HepG2 (cell line): ENCODE results near the gene PIK3R5. TPM values are rescaled to one million over a fixed set of nuclear protein-coding genes. Genes with fewer than 3 reads are reported as not detected.

ENCODE experiments used
- ATAC-seq: fragments of 200-7000 bp; cut with Tn5 transposase; 3 replicates; pipeline ENCODE4 v1.9.1; 2020; ENCODE audit warnings: mild to moderate bottlenecking, moderate library complexity
- BruUV-seq: library from RNA; stranded (reverse); fragments of 400-500 nt; replicated peaks from 2 replicates; lab custom pipeline; 2021; lab: Mats Ljungman, UMichigan
- CTCF ChIA-PET: fragments of 300-600 bp; formaldehyde crosslinking; extraction: SDS; loops from one replicate; lab custom pipeline; 2021; ENCODE audit warnings: low total read pairs, inconsistent platforms, low intra/inter-chr PET ratio; lab: Yijun Ruan, JAX
- POLR2A ChIA-PET: fragments of 350-600 bp; sonication (Branson Sonifier 250); formaldehyde crosslinking; loops from one replicate; lab custom pipeline; 2020; ENCODE audit warnings: antibody characterized with exemption, inconsistent platforms; lab: Yijun Ruan, JAX
- DNase-seq: peaks from one replicate; pipeline ENCODE4 v3.0.0-alpha.2; 2015; ENCODE audit warnings: low spot score
- FAIRE-seq: peaks from 3 replicates; lab custom pipeline; 2011; peaks lifted over from hg19 to GRCh38; lab: Jason Lieb, UNC
- H2AFZ ChIP-seq: one replicate; pipeline ENCODE4 v1.6.1; 2011; ENCODE audit warnings: low read length, inconsistent platforms
- H3K27ac ChIP-seq: fragments of 300-600 bp; 3 replicates; pipeline ENCODE4 v1.8.0; 2011; ENCODE audit warnings: mixed run types, mild to moderate bottlenecking, mixed read lengths, low read length, inconsistent platforms; ENCODE audit not compliant: insufficient read depth; ENCODE audit errors: extremely low read length
- H3K27me3 ChIP-seq, 2 experiments: fragments of 200-600 bp in 1 of 2; 2 replicates in 1 of 2; 3 replicates in 1 of 2; pipeline versions ENCODE4 v1.6.0 to v1.8.0; 2011; ENCODE audit warnings: low read length in 2 of 2, mild to moderate bottlenecking in 2 of 2, moderate library complexity in 2 of 2, inconsistent platforms in 1 of 2; ENCODE audit not compliant: insufficient read depth in 2 of 2, control insufficient read depth in 1 of 2
- H3K36me3 ChIP-seq, 2 experiments: fragments of 200-600 bp in 1 of 2; replicated peaks in 1 of 2; 2 replicates in 1 of 2; 3 replicates in 1 of 2; pipeline versions ENCODE4 v1.5.1 to v1.8.0; 2011; ENCODE audit warnings: low read length in 2 of 2, inconsistent platforms in 1 of 2; ENCODE audit not compliant: insufficient read depth in 2 of 2, control insufficient read depth in 1 of 2
- H3K4me1 ChIP-seq: 2 replicates; pipeline ENCODE4 v1.5.1; 2012; ENCODE audit warnings: low read length, inconsistent platforms; ENCODE audit not compliant: insufficient read depth
- H3K4me2 ChIP-seq: 2 replicates; pipeline ENCODE4 v1.6.0; 2011; ENCODE audit warnings: low read depth, low read length, inconsistent platforms
- H3K4me3 ChIP-seq, 3 experiments: fragments of 200-600 bp in 1 of 3; sonication (generic), shearing (Covaris generic) in 1 of 3; replicated peaks in 1 of 3; 2 replicates each; pipeline ENCODE4 v1.5.1; 2011 to 2016; ENCODE audit warnings: low read length in 3 of 3, inconsistent platforms in 2 of 3, low read depth in 2 of 3, mild to moderate bottlenecking in 2 of 3, control low read depth in 1 of 3, mixed read lengths in 1 of 3; ENCODE audit not compliant: insufficient read depth in 1 of 3
- H3K79me2 ChIP-seq: one replicate; pipeline ENCODE4 v1.6.1; 2011; ENCODE audit warnings: low read length, inconsistent platforms; ENCODE audit not compliant: insufficient read depth
- H3K9ac ChIP-seq: 2 replicates; pipeline ENCODE4 v1.6.0; 2011; ENCODE audit warnings: mild to moderate bottlenecking, low read depth, low read length, inconsistent platforms; ENCODE audit not compliant: insufficient read depth
- H3K9me3 ChIP-seq: 2 replicates; pipeline ENCODE4 v1.5.1; 2012; ENCODE audit warnings: mild to moderate bottlenecking, low read length
- H4K20me1 ChIP-seq: 2 replicates; pipeline ENCODE4 v1.6.0; 2011; ENCODE audit warnings: inconsistent platforms, mild to moderate bottlenecking, low read length, moderate library complexity; ENCODE audit not compliant: insufficient read depth
- GPBP1L1 ChIP-seq: sonication (generic); formaldehyde crosslinking; IDR thresholded peaks from 2 replicates; pipeline ENCODE4 v1.5.0; 2020; ENCODE audit warnings: mild to moderate bottlenecking, missing genetic modification reagents
- MED13 ChIP-seq: sonication (generic); formaldehyde crosslinking; IDR thresholded peaks from 2 replicates; pipeline ENCODE4 v1.5.0; 2020; ENCODE audit warnings: missing genetic modification reagents
- NR2F2 ChIP-seq: IDR thresholded peaks from 2 replicates; pipeline ENCODE4 v1.6.1; 2012; ENCODE audit warnings: low read depth, inconsistent platforms, borderline replicate concordance
- SNAI1 ChIP-seq: sonication (generic); formaldehyde crosslinking; IDR thresholded peaks from 2 replicates; pipeline ENCODE4 v1.5.0; 2020; ENCODE audit warnings: mild to moderate bottlenecking, missing genetic modification reagents, borderline replicate concordance
- TEF ChIP-seq: sonication (generic); formaldehyde crosslinking; IDR thresholded peaks from 2 replicates; pipeline ENCODE4 v1.5.0; 2020; ENCODE audit warnings: missing genetic modification reagents
- ZNF569 ChIP-seq: sonication (generic); formaldehyde crosslinking; IDR thresholded peaks from 2 replicates; pipeline ENCODE4 v1.5.0; 2020; ENCODE audit warnings: mild to moderate bottlenecking, missing genetic modification reagents, moderate library complexity, borderline replicate concordance
- WGBS: methylation state at CpG from one replicate; pipeline ENCODE4 v1.1.6; 2017; ENCODE audit warnings: low lambda C conversion rate; 5-methylcytosine and 5-hydroxymethylcytosine counted together
- in situ Hi-C: cut with HindIII; loops from 2 replicates; pipeline ENCODE4 v1.10.0; 2017; ENCODE audit warnings: low pct_unique_long_range_greater_than_20kb; ENCODE audit not compliant: extremely low pct_ligation_motif_present
- intact Hi-C: fragments of 100-400 bp; cut with micrococcal nuclease; formaldehyde crosslinking; loops from one replicate; pipeline ENCODE4 v1.10.0; 2022; ENCODE audit not compliant: unreplicated experiment
- polyA plus RNA-seq, 8 experiments: library from polyadenylated mRNA; depleted of rRNA in 3 of 8; stranded (reverse) in 7 of 8; unstranded in 1 of 8; fragments of >200 nt; fragmentation: Illumina TruSeq in 4 of 8; extraction: Trizol in 4 of 8; gene quantifications; 2 replicates each; pipeline versions ENCODE4 v1.2.1 to v1.2.3, GENCODE V29; 2011 to 2016; ENCODE audit warnings: low read depth in 4 of 8, missing spikeins in 1 of 8, mixed read lengths in 1 of 8; ENCODE audit not compliant: insufficient read depth in 1 of 8
- total RNA-seq, 5 experiments: library from RNA; depleted of rRNA; stranded (reverse); fragments of >200 nt; fragmentation: Illumina TruSeq; extraction: Trizol; gene quantifications; 2 replicates each; pipeline ENCODE4 v1.2.3, GENCODE V29; 2016; ENCODE audit warnings: low read depth in 1 of 5

PIK3R5 gene
- total and polyA plus RNA-seq, 2 of the 13 experiments (the other 11 are each of a cell fraction or from before 2014, with no cell fraction given) = not detected

- TF ChIP-seq NR2F2 = no peak
- TF ChIP-seq ZNF569 (CRISPR knock-in tag) = no peak
- TF ChIP-seq MED13 (CRISPR knock-in tag) = no peak
- TF ChIP-seq SNAI1 = no peak
Observed at GRCh38 chr17:8965394-8966168, at the start of gene PIK3R5 (continued).

- Histone ChIP-seq H3K4me2 (no peak overlapping the region), H3K27me3 (peaks cover 0 to 27% of the 10 kb centered on the region in 2 experiments; a peak in 2 of 5 replicates), H3K79me2 (no peaks in the 10 kb centered on the region), H3K27ac (no peak overlapping the region), H3K9me3 (no peaks in the 10 kb centered on the region), H3K36me3 (no peaks in the 10 kb centered on the region), H3K9ac (no peak overlapping the region), H3K4me3 (no peak overlapping the region), H4K20me1 (no peaks in the 10 kb centered on the region), H3K4me1 (no peaks in the 10 kb centered on the region), H2AFZ (no peak overlapping the region)
- no peak for FAIRE-seq
- ATAC-seq = no peak
- WGBS = 17% methylated on average over 5 of the region's 7 CpGs
- BruUV-seq = no TSS peak
- no peak for TF ChIP-seq GPBP1L1
- no peak for TF ChIP-seq TEF (CRISPR knock-in tag)
- ChIA-PET CTCF (no interaction called here), POLR2A (no interaction called here)
- DNase-seq = no peak
- intact Hi-C loops = no loop called here
- in situ Hi-C loops = no loop called here
Observed at GRCh38 chr17:9011001-9011400, 45.5 kb upstream of the PIK3R5 start.
